BJ (cell line): ENCODE data around the gene FAM107B. TPM values are rescaled to one million over a fixed set of nuclear protein-coding genes. Genes with fewer than 3 reads are reported as not detected.

Experiments used
- CTCF ChIA-PET: fragments of 350-600 bp; formaldehyde crosslinking; extraction: SDS; loops from one replicate; lab custom pipeline; 2021; ENCODE audit warnings: antibody characterized with exemption, inconsistent platforms; lab: Yijun Ruan, JAX
- POLR2A ChIA-PET: fragments of 300-600 bp; sonication (Branson Sonifier 250); formaldehyde crosslinking; extraction: SDS; loops from one replicate; lab custom pipeline; 2021; ENCODE audit warnings: antibody characterized with exemption; lab: Charles Lee
- DNase-seq: peaks from one replicate; pipeline ENCODE4 v3.0.0-alpha.2; 2011; ENCODE audit warnings: low read depth
- H3K27me3 ChIP-seq: 2 replicates; pipeline ENCODE4 v1.6.0; 2011; ENCODE audit warnings: low read length; ENCODE audit not compliant: control insufficient read depth, insufficient read depth
- H3K36me3 ChIP-seq: 2 replicates; pipeline ENCODE4 v1.5.1; 2011; ENCODE audit warnings: low read length; ENCODE audit not compliant: control insufficient read depth, insufficient read depth
- H3K4me3 ChIP-seq: 2 replicates; pipeline ENCODE4 v1.5.1; 2011; ENCODE audit warnings: low read depth, mild to moderate bottlenecking, control low read depth, low read length
- CTCF ChIP-seq: IDR thresholded peaks from 2 replicates; pipeline ENCODE4 v1.5.1; 2011; ENCODE audit warnings: low read depth, mild to moderate bottlenecking, control low read depth, inconsistent platforms, low read length, moderate library complexity; ENCODE audit not compliant: insufficient read depth
- polyA plus RNA-seq: library from polyadenylated mRNA; depleted of rRNA; stranded (reverse); fragments of >200 nt; gene quantifications from 2 replicates; pipeline ENCODE4 v1.2.3, GENCODE V29; 2011

FAM107B gene
- polyA plus RNA-seq, 1 experiment = 11.3 TPM

- ChIA-PET POLR2A (no interaction called here), CTCF (interaction anchor here (1.2 kb wide), 1 partner anchor 12 kb away, joined by 3 read pairs; no protein-coding TSS in a partner anchor)
- Histone ChIP-seq H3K27me3 (no peaks in the 10 kb centered on the region), H3K4me3 (no peak overlapping the region), H3K36me3 (no peaks in the 10 kb centered on the region)
- DNase-seq = no peak
- TF ChIP-seq CTCF = no peak
These were observed 100.2 kb downstream of the FAM107B start for GRCh38 chr10:14674376-14675050.

GRCh38 chr10:14673189-14673861 lies 101.4 kb downstream of the FAM107B start:
- POLR2A ChIA-PET = no interaction called here

GRCh38 chr10:14671386-14671831 lies 103.3 kb downstream of the FAM107B start:
- Histone ChIP-seq H3K36me3 (no peaks in the 10 kb centered on the region), H3K27me3 (no peaks in the 10 kb centered on the region), H3K4me3 (peak overlapping the region; percentile 5; the same call in 1 of the 2 replicates)
- no peak for TF ChIP-seq CTCF
- POLR2A ChIA-PET = no interaction called here
- no peak for DNase-seq
- CTCF ChIA-PET = no interaction called here

More at GRCh38 chr10:14673189-14673861, 101.4 kb downstream of the FAM107B start:
- no peak for DNase-seq
- CTCF ChIA-PET = interaction anchor here (0.6 kb wide), 1 partner anchor 82 kb away, joined by 3 read pairs; no protein-coding TSS in a partner anchor
- H3K27me3 ChIP-seq = no peaks in the 10 kb centered on the region
- H3K36me3 ChIP-seq = no peaks in the 10 kb centered on the region
- no peak for TF ChIP-seq CTCF
- no peak overlapping the region for H3K4me3 ChIP-seq

DNA sequence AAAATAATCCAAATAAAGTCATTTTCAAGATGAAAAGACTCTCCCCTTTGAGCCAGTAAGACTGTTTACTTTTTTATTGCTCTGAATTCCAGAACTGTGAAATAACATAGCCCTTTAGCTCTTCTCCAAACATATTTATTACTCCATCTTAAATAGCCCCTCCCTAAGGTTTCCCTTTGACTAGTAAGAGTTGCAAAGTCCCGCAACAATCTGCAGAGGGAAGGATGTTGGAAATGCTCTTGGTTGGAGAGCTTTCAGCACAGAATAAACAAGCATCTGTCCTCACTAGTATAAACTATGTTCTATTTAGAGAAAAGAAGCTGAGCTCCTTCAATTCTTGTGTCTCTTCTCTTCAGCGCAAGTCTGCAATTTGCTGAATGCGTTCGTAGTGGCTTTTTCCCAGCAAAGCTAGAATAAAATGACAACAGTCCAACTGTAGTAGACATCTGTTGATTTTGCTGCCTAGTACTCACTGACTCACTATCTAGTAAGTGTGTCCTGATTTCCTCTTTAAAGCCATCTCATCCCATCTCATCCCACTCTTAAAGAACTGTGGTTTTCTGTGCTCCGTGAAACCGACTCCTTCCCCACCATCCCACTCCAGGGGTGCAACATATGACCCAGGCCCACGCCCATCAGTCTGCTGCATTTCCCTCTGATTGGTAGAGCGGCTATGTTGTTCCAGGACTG lies 104.0 kb downstream of the FAM107B start:
- CTCF ChIA-PET = interaction anchor here (1.3 kb wide), 1 partner anchor 15 kb away, joined by 4 read pairs; no protein-coding TSS in a partner anchor
- DNase-seq = peak; percentile 76
- Histone ChIP-seq H3K4me3 (peak overlapping the region; percentile 5; the same call in 1 of the 2 replicates), H3K27me3 (no peaks in the 10 kb centered on the region), H3K36me3 (no peaks in the 10 kb centered on the region)
- no peak for TF ChIP-seq CTCF
- POLR2A ChIA-PET = interaction anchor here (0.6 kb wide), 1 partner anchor 112 kb away, joined by 21 read pairs; no protein-coding TSS in a partner anchor
